SJCRH30 (cell line): ENCODE results near the gene THSD4. TPM values are rescaled to one million over a fixed set of nuclear protein-coding genes. Genes with fewer than 3 reads are reported as not detected.
A peak's percentile ranks its signal among the peaks of the same experiment; 100 is the strongest.

Experiments used
- DNase-seq, 2 experiments: peaks; one replicate each; pipeline ENCODE4 v3.0.0-alpha.2; 2015 to 2020
- H3K27ac ChIP-seq: fragments of 250-450 bp; sonication (Bioruptor Pico); 2 replicates; pipeline ENCODE4 v1.5.1; 2020; ENCODE audit warnings: mild to moderate bottlenecking, moderate library complexity
- H3K27me3 ChIP-seq: fragments of 250-450 bp; sonication (Bioruptor Pico); 2 replicates; pipeline ENCODE4 v1.5.1; 2020; ENCODE audit warnings: mild to moderate bottlenecking, moderate library complexity
- H3K36me3 ChIP-seq: fragments of 250-450 bp; sonication (Bioruptor Pico); 2 replicates; pipeline ENCODE4 v1.5.1; 2020; ENCODE audit warnings: mild to moderate bottlenecking, moderate library complexity
- H3K4me1 ChIP-seq: fragments of 250-450 bp; sonication (Bioruptor Pico); 2 replicates; pipeline ENCODE4 v1.5.1; 2020; ENCODE audit warnings: mild to moderate bottlenecking, moderate library complexity
- H3K4me3 ChIP-seq: fragments of 250-450 bp; sonication (Bioruptor Pico); 2 replicates; pipeline ENCODE4 v1.5.1; 2020; ENCODE audit warnings: mild to moderate bottlenecking, moderate library complexity
- H3K9me3 ChIP-seq: fragments of 250-450 bp; sonication (Bioruptor Pico); replicated peaks from 2 replicates; pipeline ENCODE4 v1.5.1; 2020; ENCODE audit warnings: mild to moderate bottlenecking, moderate library complexity
- total RNA-seq: library from RNA; depleted of rRNA; stranded (reverse); fragments of >200 nt; shearing (Covaris generic); gene quantifications from 2 replicates; pipeline ENCODE4 v1.2.3, GENCODE V29; 2014

THSD4 gene
- total RNA-seq, 1 experiment from 2014 or later, result 20.7 TPM

- no peaks in the 10 kb centered on the region for H3K36me3 ChIP-seq
- H3K4me1 ChIP-seq, result peaks cover 63% of the 10 kb centered on the region
- H3K27ac ChIP-seq, result no peak overlapping the region
- H3K27me3 ChIP-seq, result no peaks in the 10 kb centered on the region
- DNase-seq, result peak in 1 of 2 experiments; percentile 51
- H3K4me3 ChIP-seq, result no peak overlapping the region
- no peaks in the 10 kb centered on the region for H3K9me3 ChIP-seq
Measured at GRCh38 chr15:71333136-71333700, 217.9 kb downstream of the THSD4 start.

GRCh38 chr15:71333839-71334238 lies 218.6 kb downstream of the THSD4 start:
- H3K9me3 ChIP-seq, result no peaks in the 10 kb centered on the region
- no peaks in the 10 kb centered on the region for H3K27me3 ChIP-seq
- no peaks in the 10 kb centered on the region for H3K36me3 ChIP-seq
- H3K27ac ChIP-seq, result no peak overlapping the region
- peaks cover 65% of the 10 kb centered on the region for H3K4me1 ChIP-seq
- DNase-seq, result no peak
- H3K4me3 ChIP-seq, result no peak overlapping the region

GRCh38 chr15:71334434-71334833 lies 219.2 kb downstream of the THSD4 start:
- Histone ChIP-seq H3K4me1 (peaks cover 63% of the 10 kb centered on the region), H3K36me3 (no peaks in the 10 kb centered on the region), H3K27me3 (no peaks in the 10 kb centered on the region), H3K9me3 (no peaks in the 10 kb centered on the region), H3K4me3 (no peak overlapping the region), H3K27ac (peak overlapping the region; percentile 70)
- no peak for DNase-seq

- peak; percentile 45 to 73 for DNase-seq
- no peaks in the 10 kb centered on the region for H3K27me3 ChIP-seq
- no peak overlapping the region for H3K4me3 ChIP-seq
- H3K4me1 ChIP-seq, result peaks cover 60% of the 10 kb centered on the region
- H3K27ac ChIP-seq, result peak overlapping the region; percentile 70
- no peaks in the 10 kb centered on the region for H3K36me3 ChIP-seq
- H3K9me3 ChIP-seq, result no peaks in the 10 kb centered on the region
Measured at GRCh38 chr15:71334873-71335272, 219.6 kb downstream of the THSD4 start.

GRCh38 chr15:71335591-71335990 lies 220.3 kb downstream of the THSD4 start:
- H3K9me3 ChIP-seq, result no peaks in the 10 kb centered on the region
- H3K4me1 ChIP-seq, result peaks cover 54% of the 10 kb centered on the region
- no peaks in the 10 kb centered on the region for H3K36me3 ChIP-seq
- no peak overlapping the region for H3K4me3 ChIP-seq
- H3K27ac ChIP-seq, result peak overlapping the region; percentile 70
- no peaks in the 10 kb centered on the region for H3K27me3 ChIP-seq
- DNase-seq, result peak; percentile 75 to 95

GRCh38 chr15:71336671-71337070 lies 221.4 kb downstream of the THSD4 start:
- H3K27ac ChIP-seq, result no peak overlapping the region
- no peaks in the 10 kb centered on the region for H3K9me3 ChIP-seq
- no peak overlapping the region for H3K4me3 ChIP-seq
- H3K27me3 ChIP-seq, result no peaks in the 10 kb centered on the region
- H3K4me1 ChIP-seq, result peaks cover 56% of the 10 kb centered on the region
- no peak for DNase-seq
- no peaks in the 10 kb centered on the region for H3K36me3 ChIP-seq

- DNase-seq, result peak in 1 of 2 experiments; percentile 34
- H3K9me3 ChIP-seq, result no peaks in the 10 kb centered on the region
- no peaks in the 10 kb centered on the region for H3K27me3 ChIP-seq
- no peaks in the 10 kb centered on the region for H3K36me3 ChIP-seq
- H3K27ac ChIP-seq, result no peak overlapping the region
- peaks cover 62% of the 10 kb centered on the region for H3K4me1 ChIP-seq
- H3K4me3 ChIP-seq, result no peak overlapping the region
Measured at GRCh38 chr15:71337197-71337845, 222.1 kb downstream of the THSD4 start.

- Histone ChIP-seq H3K36me3 (no peaks in the 10 kb centered on the region), H3K9me3 (no peaks in the 10 kb centered on the region), H3K4me3 (no peak overlapping the region), H3K27ac (no peak overlapping the region), H3K4me1 (peaks cover 59% of the 10 kb centered on the region), H3K27me3 (no peaks in the 10 kb centered on the region)
- no peak for DNase-seq
Measured at GRCh38 chr15:71338265-71338664, 223.0 kb downstream of the THSD4 start.

- Histone ChIP-seq H3K27me3 (no peaks in the 10 kb centered on the region), H3K4me1 (peaks cover 53% of the 10 kb centered on the region), H3K36me3 (no peaks in the 10 kb centered on the region), H3K9me3 (no peaks in the 10 kb centered on the region), H3K4me3 (no peak overlapping the region), H3K27ac (no peak overlapping the region)
- DNase-seq, result no peak
Measured at GRCh38 chr15:71338827-71339542, 223.7 kb downstream of the THSD4 start.

GRCh38 chr15:71341811-71342550 lies 226.7 kb downstream of the THSD4 start:
- no peak overlapping the region for H3K4me3 ChIP-seq
- no peaks in the 10 kb centered on the region for H3K27me3 ChIP-seq
- no peaks in the 10 kb centered on the region for H3K9me3 ChIP-seq
- no peaks in the 10 kb centered on the region for H3K36me3 ChIP-seq
- no peak overlapping the region for H3K27ac ChIP-seq
- peaks cover 26% of the 10 kb centered on the region for H3K4me1 ChIP-seq
- peak in 1 of 2 experiments; percentile 61 for DNase-seq

- no peaks in the 10 kb centered on the region for H3K36me3 ChIP-seq
Measured at GRCh38 chr15:71342658-71343057, 227.4 kb downstream of the THSD4 start.

GRCh38 chr15:71344316-71344715 lies 229.0 kb downstream of the THSD4 start:
- H3K4me1 ChIP-seq, result peaks cover 12% of the 10 kb centered on the region
- H3K36me3 ChIP-seq, result no peaks in the 10 kb centered on the region

More at GRCh38 chr15:71342658-71343057, 227.4 kb downstream of the THSD4 start:
- H3K4me3 ChIP-seq, result no peak overlapping the region
- no peak for DNase-seq
- peaks cover 19% of the 10 kb centered on the region for H3K4me1 ChIP-seq
- H3K27me3 ChIP-seq, result no peaks in the 10 kb centered on the region
- no peaks in the 10 kb centered on the region for H3K9me3 ChIP-seq
- no peak overlapping the region for H3K27ac ChIP-seq

GRCh38 chr15:71345186-71345585 lies 229.9 kb downstream of the THSD4 start:
- Histone ChIP-seq H3K36me3 (no peaks in the 10 kb centered on the region), H3K27me3 (no peaks in the 10 kb centered on the region), H3K27ac (no peak overlapping the region), H3K4me1 (peaks cover 12% of the 10 kb centered on the region), H3K4me3 (no peak overlapping the region), H3K9me3 (no peaks in the 10 kb centered on the region)
- DNase-seq, result no peak

More at GRCh38 chr15:71344316-71344715, 229.0 kb downstream of the THSD4 start:
- no peak overlapping the region for H3K4me3 ChIP-seq
- no peak for DNase-seq
- H3K27ac ChIP-seq, result no peak overlapping the region
- no peaks in the 10 kb centered on the region for H3K9me3 ChIP-seq
- H3K27me3 ChIP-seq, result no peaks in the 10 kb centered on the region

GRCh38 chr15:71346464-71346863 lies 231.2 kb downstream of the THSD4 start:
- peaks cover 10% of the 10 kb centered on the region for H3K4me1 ChIP-seq
- H3K27me3 ChIP-seq, result no peaks in the 10 kb centered on the region
- H3K4me3 ChIP-seq, result no peak overlapping the region
- no peak overlapping the region for H3K27ac ChIP-seq
- no peak for DNase-seq
- no peaks in the 10 kb centered on the region for H3K9me3 ChIP-seq
- no peaks in the 10 kb centered on the region for H3K36me3 ChIP-seq

GRCh38 chr15:71348597-71348996 lies 233.3 kb downstream of the THSD4 start:
- DNase-seq, result no peak
- no peaks in the 10 kb centered on the region for H3K9me3 ChIP-seq
- H3K27ac ChIP-seq, result no peak overlapping the region
- H3K36me3 ChIP-seq, result no peaks in the 10 kb centered on the region; the same call in 1 of the 2 replicates
- no peaks in the 10 kb centered on the region for H3K4me1 ChIP-seq
- H3K27me3 ChIP-seq, result no peaks in the 10 kb centered on the region
- H3K4me3 ChIP-seq, result no peak overlapping the region
